Amniotic stem cell (primary cell): ENCODE data around the gene VWCE.

ENCODE experiments used
- DNase-seq: peaks from one replicate; lab custom pipeline; 2025; lab: John Stamatoyannopoulos, UW

Gene VWCE

GRCh38 chr11:61294717-61295595, at the start of gene VWCE:
VWCE (minus strand) TSS chr11:61295316; CDS start chr11:61295037, 279 bp downstream.
- DNase-seq = peak; percentile 22

GRCh38 chr11:61343792-61344745, 49.0 kb upstream of the VWCE start:
- DNase-seq = no peak

GRCh38 chr11:61342207-61342803, 47.2 kb upstream of the VWCE start:
- no peak for DNase-seq

- no peak for DNase-seq
These were observed 46.6 kb upstream of the VWCE start for GRCh38 chr11:61341706-61342105.

- no peak for DNase-seq
These were observed 45.9 kb upstream of the VWCE start for GRCh38 chr11:61340979-61341378.

- DNase-seq = no peak
These were observed 44.4 kb upstream of the VWCE start for GRCh38 chr11:61339490-61339878.

GRCh38 chr11:61338783-61339489, 43.8 kb upstream of the VWCE start:
- no peak for DNase-seq

GRCh38 chr11:61337706-61338470, 42.8 kb upstream of the VWCE start:
- no peak for DNase-seq

- DNase-seq = peak; percentile 67
These were observed 41.2 kb upstream of the VWCE start for GRCh38 chr11:61336171-61336935.

GRCh38 chr11:61335355-61335710, 40.2 kb upstream of the VWCE start:
- DNase-seq = no peak

- DNase-seq = no peak
These were observed 39.6 kb upstream of the VWCE start for GRCh38 chr11:61334434-61335354.

GRCh38 chr11:61333550-61334433, 38.7 kb upstream of the VWCE start:
- no peak for DNase-seq

GRCh38 chr11:61332797-61333549, 37.9 kb upstream of the VWCE start, which contains the start of the genes DDB1 and TKFC:
DDB1 (minus strand) TSS chr11:61333105; CDS start chr11:61332968, 137 bp downstream.
TKFC (plus strand) TSS chr11:61333228; CDS start chr11:61334729, 1,501 bp downstream.
- peak; percentile 79 for DNase-seq

GRCh38 chr11:61332281-61332796, 37.2 kb upstream of the VWCE start:
- DNase-seq = no peak

GRCh38 chr11:61331651-61332050, 36.5 kb upstream of the VWCE start:
- no peak for DNase-seq

- DNase-seq = no peak
These were observed 34.8 kb upstream of the VWCE start for GRCh38 chr11:61329871-61330270.

- DNase-seq = no peak
These were observed 33.2 kb upstream of the VWCE start for GRCh38 chr11:61328351-61328750.
